Skeletal muscle cell (primary cell): ENCODE data around the gene LAMA2.
"Not testable (repeated sequence)": the region's sequence is repeated elsewhere in the genome, so short reads cannot be mapped to it uniquely, and the experiment has no call there.

Experiments
- DNase-seq: peaks from one replicate; pipeline ENCODE4 v3.0.0-alpha.2; 2010; ENCODE audit warnings: low read depth
- H3K4me3 ChIP-seq: 2 replicates; pipeline ENCODE4 v1.5.1; 2011; ENCODE audit warnings: low read depth, mild to moderate bottlenecking, control low read depth, low read length, moderate library complexity

The LAMA2 gene

GRCh38 chr6:129046526-129046925 lies 163.6 kb downstream of the LAMA2 start:
- no peak overlapping the region for H3K4me3 ChIP-seq
- no peak for DNase-seq

- no peak overlapping the region for H3K4me3 ChIP-seq
- DNase-seq, result no peak
These were observed 164.9 kb downstream of the LAMA2 start for GRCh38 chr6:129047834-129048233.

GRCh38 chr6:129050086-129050485 lies 167.1 kb downstream of the LAMA2 start:
- no peak overlapping the region for H3K4me3 ChIP-seq
- DNase-seq, result no peak

GRCh38 chr6:129053143-129053542 lies 170.2 kb downstream of the LAMA2 start:
- not testable (repeated sequence) for DNase-seq, H3K4me3 ChIP-seq

- no peak overlapping the region for H3K4me3 ChIP-seq
- DNase-seq, result no peak
These were observed 172.9 kb downstream of the LAMA2 start for GRCh38 chr6:129055796-129056195.

- no peak overlapping the region for H3K4me3 ChIP-seq
- no peak for DNase-seq
These were observed 176.7 kb downstream of the LAMA2 start for GRCh38 chr6:129059650-129060049.

- no peak for DNase-seq
- H3K4me3 ChIP-seq, result no peak overlapping the region
These were observed 186.1 kb downstream of the LAMA2 start for GRCh38 chr6:129069006-129069405.

- DNase-seq, result no peak
These were observed 190.1 kb downstream of the LAMA2 start for GRCh38 chr6:129073051-129073450.

GRCh38 chr6:129073691-129074395 lies 190.9 kb downstream of the LAMA2 start:
- H3K4me3 ChIP-seq, result no peak overlapping the region
- DNase-seq, result no peak

More at GRCh38 chr6:129073051-129073450, 190.1 kb downstream of the LAMA2 start:
- no peak overlapping the region for H3K4me3 ChIP-seq

- H3K4me3 ChIP-seq, result no peak overlapping the region
- DNase-seq, result no peak
These were observed 201.5 kb downstream of the LAMA2 start for GRCh38 chr6:129084406-129084805.

GRCh38 chr6:129088481-129088880 lies 205.5 kb downstream of the LAMA2 start:
- H3K4me3 ChIP-seq, DNase-seq: not testable (repeated sequence)

- H3K4me3 ChIP-seq, result no peak overlapping the region
- no peak for DNase-seq
These were observed 206.4 kb downstream of the LAMA2 start for GRCh38 chr6:129089357-129089756.

GRCh38 chr6:129094147-129094546 lies 211.2 kb downstream of the LAMA2 start:
- no peak for DNase-seq
- H3K4me3 ChIP-seq, result no peak overlapping the region

GRCh38 chr6:129096651-129097290 lies 213.8 kb downstream of the LAMA2 start:
- H3K4me3 ChIP-seq, result no peak overlapping the region

GRCh38 chr6:129098061-129098553 lies 215.2 kb downstream of the LAMA2 start:
- DNase-seq, result no peak
- H3K4me3 ChIP-seq, result no peak overlapping the region

More at GRCh38 chr6:129096651-129097290, 213.8 kb downstream of the LAMA2 start:
- no peak for DNase-seq

- no peak overlapping the region for H3K4me3 ChIP-seq
- no peak for DNase-seq
These were observed 216.8 kb downstream of the LAMA2 start for GRCh38 chr6:129099696-129100095.

GRCh38 chr6:129100164-129100563 lies 217.2 kb downstream of the LAMA2 start:
- no peak overlapping the region for H3K4me3 ChIP-seq
- DNase-seq, result no peak

- DNase-seq, result peak; percentile 65
- no peak overlapping the region for H3K4me3 ChIP-seq
These were observed 219.8 kb downstream of the LAMA2 start for GRCh38 chr6:129102741-129103140.

GRCh38 chr6:129104131-129104530 lies 221.2 kb downstream of the LAMA2 start:
- DNase-seq, result peak; percentile 69
- H3K4me3 ChIP-seq, result no peak overlapping the region

GRCh38 chr6:129104560-129104959 lies 221.6 kb downstream of the LAMA2 start:
- peak; percentile 38 for DNase-seq
- no peak overlapping the region for H3K4me3 ChIP-seq

GRCh38 chr6:129105035-129105434 lies 222.1 kb downstream of the LAMA2 start:
- no peak overlapping the region for H3K4me3 ChIP-seq
- DNase-seq, result peak; percentile 55
